Erythroblast (primary cell): ENCODE measurements around the gene PSKH1.

ENCODE experiments used
- GATA1 ChIP-seq: IDR thresholded peaks from 2 replicates; pipeline ENCODE4 v1.6.1; 2011; ENCODE audit warnings: low read depth, mild to moderate bottlenecking, control low read depth, low read length, moderate library complexity
- POLR2A ChIP-seq: IDR thresholded peaks from 2 replicates; pipeline ENCODE4 v1.6.1; 2011; ENCODE audit warnings: mild to moderate bottlenecking, low read length

- no peak for TF ChIP-seq POLR2A
- no peak for TF ChIP-seq GATA1
Measured at GRCh38 chr16:67845291-67846062, 47.6 kb upstream of the PSKH1 start.
